HCT116 (cell line): Measurements from ENCODE around the gene CCDC38. TPM values are rescaled to one million over a fixed set of nuclear protein-coding genes. Genes with fewer than 3 reads are reported as not detected.

Experiments
- ATAC-seq: fragments of 200-7000 bp; cut with Tn5 transposase; 2 replicates; pipeline ENCODE4 v1.9.1; 2020; ENCODE audit warnings: mild to moderate bottlenecking, moderate library complexity
- BruUV-seq: library from RNA; stranded (reverse); fragments of 400-500 nt; replicated peaks from 2 replicates; lab custom pipeline; 2021; lab: Mats Ljungman, UMichigan
- CTCF ChIA-PET: fragments of 300-600 bp; sonication (Branson Sonifier 250); formaldehyde crosslinking; loops from one replicate; lab custom pipeline; 2021; ENCODE audit warnings: antibody characterized with exemption; lab: Charles Lee
- POLR2A ChIA-PET: fragments of 300-600, 350-600 bp; sonication (Branson Sonifier 250); formaldehyde crosslinking; loops from one replicate; lab custom pipeline; 2021; ENCODE audit warnings: antibody characterized with exemption; lab: Charles Lee
- RAD21 ChIA-PET, 2 experiments: fragments of 300-600 bp; sonication (Branson Sonifier 250); formaldehyde crosslinking; loops; one replicate each; lab custom pipeline; 2023; ENCODE audit warnings: low total read pairs in 2 of 2; ENCODE audit not compliant: uncharacterized antibody in 2 of 2, unreplicated experiment in 2 of 2, low non-redundant PET in 1 of 2; lab: Charles Lee
- DNase-seq: peaks from one replicate; pipeline ENCODE4 v3.0.0-alpha.2; 2010; ENCODE audit warnings: low read depth, low spot score
- H2AFZ ChIP-seq: fragments of 200-600 bp; shearing (Covaris generic), sonication (generic); 2 replicates; pipeline ENCODE4 v1.6.1; 2017; ENCODE audit warnings: low read depth, mixed run types, mixed read lengths, antibody characterized with exemption, low read length; ENCODE audit not compliant: poor library complexity, severe bottlenecking
- H3K27ac ChIP-seq: 2 replicates; pipeline ENCODE4 v1.5.1; 2012; ENCODE audit warnings: low read depth, low read length
- H3K27me3 ChIP-seq: fragments of 200-600 bp; sonication (generic); 2 replicates; pipeline ENCODE4 v1.6.1; 2016; ENCODE audit warnings: mixed run types, low read length, mixed read lengths; ENCODE audit not compliant: insufficient read depth
- H3K36me3 ChIP-seq, 2 experiments: fragments of 200-500 bp in 1 of 2; fragments of 200-600 bp in 1 of 2; sonication (Bioruptor generic) in 1 of 2; sonication (generic) in 1 of 2; 2 replicates each; pipeline versions ENCODE4 v1.5.1 to v1.6.1; 2014 to 2016; ENCODE audit warnings: low read length in 2 of 2, inconsistent platforms in 1 of 2, mixed read lengths in 1 of 2, mixed run types in 1 of 2; ENCODE audit not compliant: insufficient read depth in 2 of 2, control insufficient read depth in 1 of 2
- H3K4me1 ChIP-seq, 2 experiments: fragments of 200-600 bp in 1 of 2; sonication (generic) in 1 of 2; 2 replicates each; pipeline versions ENCODE4 v1.5.1 to v1.6.1; 2012 to 2017; ENCODE audit warnings: low read length in 2 of 2, inconsistent platforms in 1 of 2, mild to moderate bottlenecking in 1 of 2, mixed read lengths in 1 of 2, mixed run types in 1 of 2, moderate library complexity in 1 of 2; ENCODE audit not compliant: insufficient read depth in 2 of 2, control insufficient read depth in 1 of 2
- H3K4me2 ChIP-seq: fragments of 200-600 bp; sonication (generic); 2 replicates; pipeline ENCODE4 v1.6.1; 2017; ENCODE audit warnings: mixed run types, low read length, mixed read lengths
- H3K4me3 ChIP-seq, 2 experiments: fragments of 200-600 bp in 1 of 2; sonication (generic) in 1 of 2; replicated peaks in 1 of 2; 2 replicates each; pipeline ENCODE4 v1.5.1; 2011 to 2016; ENCODE audit warnings: low read length in 2 of 2, control low read depth in 1 of 2, low read depth in 1 of 2, mild to moderate bottlenecking in 1 of 2, mixed read lengths in 1 of 2, mixed run types in 1 of 2
- H3K79me2 ChIP-seq: fragments of 200-600 bp; sonication (generic); 2 replicates; pipeline ENCODE4 v1.6.1; 2017; ENCODE audit warnings: mild to moderate bottlenecking, mixed run types, low read length, moderate library complexity, mixed read lengths; ENCODE audit not compliant: insufficient read depth
- H3K9ac ChIP-seq: fragments of 200-600 bp; sonication (generic); 2 replicates; pipeline ENCODE4 v1.6.1; 2016; ENCODE audit warnings: low read length, mixed read lengths
- H3K9me2 ChIP-seq: fragments of 200-600 bp; sonication (generic), shearing (Covaris generic); 2 replicates; pipeline ENCODE4 v1.6.1; 2017; ENCODE audit warnings: mixed run types, mild to moderate bottlenecking, moderate library complexity; ENCODE audit not compliant: insufficient read depth
- H3K9me3 ChIP-seq, 2 experiments: fragments of 200-500 bp in 1 of 2; fragments of 200-600 bp in 1 of 2; sonication (Bioruptor generic) in 1 of 2; sonication (generic) in 1 of 2; 2 replicates each; pipeline ENCODE4 v1.6.1; 2014 to 2017; ENCODE audit warnings: low read length in 2 of 2, mixed read lengths in 2 of 2, inconsistent platforms in 1 of 2, low read depth in 1 of 2, mild to moderate bottlenecking in 1 of 2, mixed run types in 1 of 2, moderate library complexity in 1 of 2; ENCODE audit not compliant: control insufficient read depth in 1 of 2, insufficient read depth in 1 of 2
- H4K20me1 ChIP-seq: fragments of 200-600 bp; sonication (generic), shearing (Covaris generic); 2 replicates; pipeline ENCODE4 v1.6.1; 2017; ENCODE audit warnings: mixed run types, mild to moderate bottlenecking, moderate library complexity; ENCODE audit not compliant: insufficient read depth
- CBX3 ChIP-seq: IDR thresholded peaks from 2 replicates; pipeline ENCODE4 v1.6.1; 2012; ENCODE audit warnings: low read depth
- CEBPB ChIP-seq: IDR thresholded peaks from 2 replicates; pipeline ENCODE4 v1.6.1; 2012; ENCODE audit warnings: low read depth
- CTCF ChIP-seq, 3 experiments: fragments of 200-600 bp in 1 of 3; sonication (generic) in 1 of 3; IDR thresholded peaks in 2 of 3; conservative IDR thresholded peaks in 1 of 3; 2 replicates each; pipeline ENCODE4 v1.5.1; 2012 to 2017; ENCODE audit warnings: low read depth in 2 of 3, low read length in 2 of 3, antibody characterized with exemption in 1 of 3, borderline replicate concordance in 1 of 3, control low read depth in 1 of 3, mild to moderate bottlenecking in 1 of 3, mixed read lengths in 1 of 3, mixed run types in 1 of 3, moderate library complexity in 1 of 3; ENCODE audit not compliant: insufficient read depth in 1 of 3
- ELF1 ChIP-seq: IDR thresholded peaks from 2 replicates; pipeline ENCODE4 v1.6.1; 2012; ENCODE audit warnings: low read depth, borderline replicate concordance
- EZH2 ChIP-seq: fragments of 200-600 bp; sonication (generic); IDR thresholded peaks from 2 replicates; pipeline ENCODE4 v1.6.1; 2017; ENCODE audit warnings: antibody characterized with exemption, mixed run types
- EZH2phosphoT487 ChIP-seq: fragments of 200-600 bp; IDR thresholded peaks from 2 replicates; pipeline ENCODE4 v1.6.1; 2018; ENCODE audit warnings: antibody characterized with exemption, borderline replicate concordance
- JUND ChIP-seq: IDR thresholded peaks from 2 replicates; pipeline ENCODE4 v1.6.1; 2012
- MAX ChIP-seq: IDR thresholded peaks from 2 replicates; pipeline ENCODE4 v1.6.1; 2012
- POLR2AphosphoS5 ChIP-seq: IDR thresholded peaks from 2 replicates; pipeline ENCODE4 v1.6.1; 2011; ENCODE audit warnings: mild to moderate bottlenecking, low read depth, low read length, moderate library complexity
- RAD21 ChIP-seq: IDR thresholded peaks from 2 replicates; pipeline ENCODE4 v1.6.1; 2012; ENCODE audit warnings: low read depth, mild to moderate bottlenecking
- SIN3A ChIP-seq: IDR thresholded peaks from 2 replicates; pipeline ENCODE4 v1.6.1; 2012; ENCODE audit warnings: low read depth
- SRF ChIP-seq: IDR thresholded peaks from 2 replicates; pipeline ENCODE4 v1.6.1; 2012; ENCODE audit warnings: low read depth
- TCF7L2 ChIP-seq: IDR thresholded peaks from 2 replicates; pipeline ENCODE4 v1.7.0; 2011; ENCODE audit warnings: borderline replicate concordance, inconsistent platforms; ENCODE audit not compliant: insufficient read depth, insufficient read length; ENCODE audit errors: extremely low read depth
- YY1 ChIP-seq: IDR thresholded peaks from 2 replicates; pipeline ENCODE4 v1.6.1; 2011; ENCODE audit warnings: low read length, low read depth, moderate library complexity, mild to moderate bottlenecking; ENCODE audit not compliant: insufficient replicate concordance; ENCODE audit errors: extremely low read depth
- ZBTB33 ChIP-seq: IDR thresholded peaks from 2 replicates; pipeline ENCODE4 v1.6.1; 2011; ENCODE audit warnings: mild to moderate bottlenecking, low read length, moderate library complexity; ENCODE audit not compliant: insufficient replicate concordance; ENCODE audit errors: extremely low read depth
- ZFX ChIP-seq: fragments of 450-650 bp; IDR thresholded peaks from 2 replicates; pipeline ENCODE4 v1.6.1; 2017
- ZNF274 ChIP-seq: fragments of 200-500 bp; sonication (Bioruptor generic); IDR thresholded peaks from 2 replicates; pipeline ENCODE4 v1.6.1; 2014; ENCODE audit warnings: mild to moderate bottlenecking, low read depth, low read length, inconsistent platforms
- intact Hi-C: fragments of 100-400 bp; cut with micrococcal nuclease; formaldehyde crosslinking; loops from 2 replicates; pipeline ENCODE4 v1.10.0; 2022
- total RNA-seq: library from RNA; stranded (reverse); gene quantifications from one replicate; pipeline ENCODE4 v1.2.1, GENCODE V29; 2021; ENCODE audit not compliant: unreplicated experiment

Gene CCDC38
- total RNA-seq, 1 experiment from 2014 or later, result 0.27 TPM

GRCh38 chr12:95881331-95881955, 61.0 kb downstream of the CCDC38 start:
- no peak overlapping the region for H3K4me2 ChIP-seq
- no peaks in the 10 kb centered on the region for H4K20me1 ChIP-seq
- no peak overlapping the region for H2AFZ ChIP-seq
- no peak overlapping the region for H3K27ac ChIP-seq
- H3K36me3 ChIP-seq, result no peaks in the 10 kb centered on the region
- no peaks in the 10 kb centered on the region for H3K27me3 ChIP-seq
- H3K9me3 ChIP-seq, result no peaks in the 10 kb centered on the region; a peak in 1 of 4 replicates
- H3K4me1 ChIP-seq, result peaks cover 0 to 4% of the 10 kb centered on the region in 2 experiments; a peak in 1 of 4 replicates
- RAD21 ChIA-PET, result no interaction called here
- ATAC-seq, result no peak
- no peak for DNase-seq
- intact Hi-C loops, result no loop called here
- CTCF ChIA-PET, result no interaction called here
- H3K9ac ChIP-seq, result no peak overlapping the region
- BruUV-seq, result no TSS peak
- no peaks in the 10 kb centered on the region for H3K79me2 ChIP-seq
- TF ChIP-seq CTCF (IDR thresholded peaks at IDR 0.05 in 2 of 3, conservative IDR thresholded peaks at IDR 0.05 in 1 of 3; ENCODE audit: borderline replicate concordance in 1 of 3, insufficient read depth in 1 of 3, low read depth in 2 of 3, low read length in 2 of 3) (no peak), YY1 (no peak), ZBTB33 (no peak), CBX3 (no peak), EZH2 (no peak), JUND (no peak), CEBPB (no peak), ZNF274 (no peak), POLR2AphosphoS5 (no peak), TCF7L2 (no peak), MAX (no peak), SRF (no peak), SIN3A (no peak), EZH2phosphoT487 (no peak), RAD21 (no peak), ELF1 (no peak), ZFX (no peak)
- no peak overlapping the region for H3K4me3 ChIP-seq
- no peaks in the 10 kb centered on the region for H3K9me2 ChIP-seq
- POLR2A ChIA-PET, result no interaction called here
